K562 (cell line): ENCODE measurements around the gene SULT2B1. TPM values are rescaled to one million over a fixed set of nuclear protein-coding genes. Genes with fewer than 3 reads are reported as not detected.

ENCODE experiments used
- COPS2 ChIP-seq: fragments of 450-650 bp; conservative IDR thresholded peaks from 2 replicates; pipeline ENCODE4 v1.6.1; 2016; ENCODE audit warnings: mild to moderate bottlenecking, moderate library complexity
- ESRRB ChIP-seq: fragments of 250-450 bp; sonication (Bioruptor Pico); IDR thresholded peaks from 2 replicates; pipeline ENCODE4 v1.5.0; 2020; ENCODE audit warnings: mild to moderate bottlenecking, moderate library complexity, borderline replicate concordance
- HMGN3 ChIP-seq: IDR thresholded peaks from 2 replicates; pipeline ENCODE4 v1.6.1; 2011; ENCODE audit warnings: borderline replicate concordance, low read depth, mild to moderate bottlenecking, mixed read lengths, low read length; ENCODE audit not compliant: insufficient read length; ENCODE audit errors: extremely low read depth
- MAFG ChIP-seq: fragments of 450-650 bp; conservative IDR thresholded peaks from 2 replicates; pipeline ENCODE4 v1.6.1; 2016; ENCODE audit warnings: missing genetic modification characterization, missing compliant biosample characterization
- NFE2 ChIP-seq: IDR thresholded peaks from 2 replicates; pipeline ENCODE4 v1.6.1; 2014; ENCODE audit warnings: antibody characterized with exemption, low read depth
- NR2C1 ChIP-seq, 2 experiments: fragments of 450-650 bp; IDR thresholded peaks; 2 replicates each; pipeline ENCODE4 v1.6.1; 2017; ENCODE audit warnings: mild to moderate bottlenecking in 2 of 2, antibody characterized with exemption in 1 of 2, inconsistent platforms in 1 of 2, missing compliant biosample characterization in 1 of 2, missing genetic modification characterization in 1 of 2
- PTRF ChIP-seq: fragments of 450-650 bp; IDR thresholded peaks from 2 replicates; pipeline ENCODE4 v1.6.1; 2016; ENCODE audit warnings: mild to moderate bottlenecking, missing genetic modification characterization, missing compliant biosample characterization
- RAD51 ChIP-seq: fragments of 450-650 bp; IDR thresholded peaks from 2 replicates; pipeline ENCODE4 v1.7.1; 2016; ENCODE audit warnings: low read depth, mild to moderate bottlenecking, borderline replicate concordance
- RBBP5 ChIP-seq: fragments of 200-600 bp; sonication (generic); IDR thresholded peaks from 2 replicates; pipeline ENCODE4 v1.6.1; 2012; ENCODE audit warnings: borderline replicate concordance, mild to moderate bottlenecking, low read length, control low read depth, inconsistent platforms; ENCODE audit not compliant: insufficient read depth, poor library complexity, severe bottlenecking
- RCOR1 ChIP-seq, 2 experiments: IDR thresholded peaks; 2 replicates each; pipeline ENCODE4 v1.6.1; 2012; ENCODE audit warnings: low read depth in 2 of 2, low read length in 2 of 2, borderline replicate concordance in 1 of 2, improper control_type of control experiment in 1 of 2
- TAF9B ChIP-seq: fragments of 450-650 bp; IDR thresholded peaks from 2 replicates; pipeline ENCODE4 v1.6.1; 2018; ENCODE audit warnings: mild to moderate bottlenecking; ENCODE audit not compliant: partially characterized antibody
- TFAM ChIP-seq: fragments of 250-450 bp; sonication (Bioruptor Pico); conservative IDR thresholded peaks from 2 replicates; pipeline ENCODE4 v1.5.0; 2021; ENCODE audit warnings: mild to moderate bottlenecking, moderate library complexity
- YBX1 ChIP-seq: fragments of 450-650 bp; IDR thresholded peaks from 2 replicates; pipeline ENCODE4 v1.7.1; 2016; ENCODE audit warnings: mild to moderate bottlenecking
- ZC3H11A ChIP-seq: IDR thresholded peaks from 2 replicates; pipeline ENCODE4 v1.6.1; 2012; ENCODE audit warnings: low read depth, low read length, improper control_type of control experiment
- ZNF408 ChIP-seq: fragments of 250-450 bp; sonication (Bioruptor Pico); IDR thresholded peaks from 2 replicates; pipeline ENCODE4 v1.4.0; 2020; ENCODE audit warnings: low read depth, mild to moderate bottlenecking, moderate library complexity
- ZNF707 ChIP-seq: fragments of 250-450 bp; sonication (Bioruptor Pico); conservative IDR thresholded peaks from 2 replicates; pipeline ENCODE4 v1.8.0; 2022; ENCODE audit warnings: inconsistent platforms, mild to moderate bottlenecking, moderate library complexity
- polyA plus RNA-seq, 8 experiments: library from polyadenylated mRNA; depleted of rRNA in 4 of 8; stranded (reverse) in 5 of 8; unstranded in 3 of 8; fragments of >200 nt; fragmentation: Nextera tagmentation in 2 of 8; fragmentation: Illumina TruSeq in 1 of 8; extraction: Ambion mirVana in 2 of 8; extraction: Trizol in 1 of 8; gene quantifications; 2 replicates each; pipeline versions ENCODE4 v1.2.1 to v1.2.3, GENCODE V29; 2011 to 2014; ENCODE audit warnings: inconsistent platforms in 1 of 8, missing spikeins in 1 of 8
- total RNA-seq, 7 experiments: library from RNA; depleted of rRNA in 6 of 7; stranded (reverse); fragments of >200 nt in 6 of 7; fragmentation: Illumina TruSeq in 2 of 7; extraction: Trizol in 2 of 7; gene quantifications; 2 replicates each; pipeline versions ENCODE4 v1.2.1 to v1.2.3, GENCODE V29; 2011 to 2021; ENCODE audit warnings: low replicate concordance in 1 of 7
- TF ChIP-seq, protein P1 (sequence below), 2 experiments: IDR thresholded peaks; 2 replicates each; pipeline ENCODE4 v1.6.1; 2012; ENCODE audit warnings: improper control_type of control experiment in 2 of 2, low read depth in 2 of 2, low read length in 2 of 2, borderline replicate concordance in 1 of 2
- TF ChIP-seq, protein P2 (sequence below): fragments of 200-400 bp; formaldehyde crosslinking; IDR thresholded peaks from 2 replicates; pipeline ENCODE4 v1.6.1; 2017; ENCODE audit warnings: mild to moderate bottlenecking, low read depth, low read length, moderate library complexity
- TF ChIP-seq, protein P3 (sequence below): fragments of 450-650 bp; IDR thresholded peaks from 2 replicates; pipeline ENCODE4 v1.6.1; 2017; ENCODE audit warnings: mild to moderate bottlenecking, moderate library complexity

The SULT2B1 gene
- total and polyA plus RNA-seq, 9 of the 15 experiments (the other 6 are each of a cell fraction or from before 2014, with no cell fraction given) = 0.09 to 0.62 (median 0.22) TPM; not detected in 2

DNA sequence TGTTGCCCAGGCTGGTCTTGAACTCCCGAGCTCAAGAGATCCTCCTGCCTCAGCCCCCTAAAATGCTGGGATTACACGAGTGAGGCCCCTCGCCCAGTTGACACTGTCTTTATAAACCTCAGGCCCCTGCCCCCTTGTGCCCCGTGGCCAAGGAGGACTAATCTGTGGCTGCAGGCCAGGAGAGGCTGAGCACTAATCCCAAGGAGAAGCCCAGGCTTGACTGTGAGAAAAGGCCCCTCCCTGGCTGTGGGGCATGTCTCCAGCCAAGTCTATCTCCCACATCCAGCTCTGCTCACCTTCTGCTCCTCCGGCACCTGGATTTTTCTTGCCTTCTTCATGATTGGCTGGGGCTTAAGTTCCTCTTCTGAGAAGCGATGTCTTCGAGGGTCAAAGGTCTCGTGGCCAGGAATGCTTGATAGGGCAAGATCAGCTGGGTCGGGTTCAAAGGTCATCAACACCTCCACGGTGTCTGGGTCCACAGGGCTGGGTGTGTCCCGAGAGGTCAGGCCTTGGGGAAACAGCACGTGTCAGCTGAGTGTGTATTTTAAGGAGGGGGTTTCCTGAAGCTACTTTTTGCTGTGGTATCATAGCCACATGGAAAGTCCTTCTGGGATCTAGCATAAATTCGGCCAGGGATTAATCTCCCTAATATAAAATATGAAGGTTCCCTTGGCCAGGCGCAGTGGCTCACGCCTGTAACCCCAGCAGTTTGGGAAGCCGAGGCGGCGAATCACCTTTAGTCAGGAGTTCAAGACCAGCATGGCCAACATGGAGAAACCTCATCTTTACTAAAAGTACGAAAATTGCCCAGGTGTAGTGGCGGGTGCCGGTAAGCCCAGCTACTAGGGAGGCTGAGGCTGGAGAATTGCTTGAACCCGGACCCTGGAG lies 81.4 kb downstream of the SULT2B1 start (continued):
- TF ChIP-seq, protein P1, sequence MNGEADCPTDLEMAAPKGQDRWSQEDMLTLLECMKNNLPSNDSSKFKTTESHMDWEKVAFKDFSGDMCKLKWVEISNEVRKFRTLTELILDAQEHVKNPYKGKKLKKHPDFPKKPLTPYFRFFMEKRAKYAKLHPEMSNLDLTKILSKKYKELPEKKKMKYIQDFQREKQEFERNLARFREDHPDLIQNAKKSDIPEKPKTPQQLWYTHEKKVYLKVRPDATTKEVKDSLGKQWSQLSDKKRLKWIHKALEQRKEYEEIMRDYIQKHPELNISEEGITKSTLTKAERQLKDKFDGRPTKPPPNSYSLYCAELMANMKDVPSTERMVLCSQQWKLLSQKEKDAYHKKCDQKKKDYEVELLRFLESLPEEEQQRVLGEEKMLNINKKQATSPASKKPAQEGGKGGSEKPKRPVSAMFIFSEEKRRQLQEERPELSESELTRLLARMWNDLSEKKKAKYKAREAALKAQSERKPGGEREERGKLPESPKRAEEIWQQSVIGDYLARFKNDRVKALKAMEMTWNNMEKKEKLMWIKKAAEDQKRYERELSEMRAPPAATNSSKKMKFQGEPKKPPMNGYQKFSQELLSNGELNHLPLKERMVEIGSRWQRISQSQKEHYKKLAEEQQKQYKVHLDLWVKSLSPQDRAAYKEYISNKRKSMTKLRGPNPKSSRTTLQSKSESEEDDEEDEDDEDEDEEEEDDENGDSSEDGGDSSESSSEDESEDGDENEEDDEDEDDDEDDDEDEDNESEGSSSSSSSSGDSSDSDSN (IDR thresholded peaks at IDR 0.05; ENCODE audit: borderline replicate concordance in 1 of 2, low read depth in 2 of 2, low read length in 2 of 2) = no peak
- TF ChIP-seq, protein P2, sequence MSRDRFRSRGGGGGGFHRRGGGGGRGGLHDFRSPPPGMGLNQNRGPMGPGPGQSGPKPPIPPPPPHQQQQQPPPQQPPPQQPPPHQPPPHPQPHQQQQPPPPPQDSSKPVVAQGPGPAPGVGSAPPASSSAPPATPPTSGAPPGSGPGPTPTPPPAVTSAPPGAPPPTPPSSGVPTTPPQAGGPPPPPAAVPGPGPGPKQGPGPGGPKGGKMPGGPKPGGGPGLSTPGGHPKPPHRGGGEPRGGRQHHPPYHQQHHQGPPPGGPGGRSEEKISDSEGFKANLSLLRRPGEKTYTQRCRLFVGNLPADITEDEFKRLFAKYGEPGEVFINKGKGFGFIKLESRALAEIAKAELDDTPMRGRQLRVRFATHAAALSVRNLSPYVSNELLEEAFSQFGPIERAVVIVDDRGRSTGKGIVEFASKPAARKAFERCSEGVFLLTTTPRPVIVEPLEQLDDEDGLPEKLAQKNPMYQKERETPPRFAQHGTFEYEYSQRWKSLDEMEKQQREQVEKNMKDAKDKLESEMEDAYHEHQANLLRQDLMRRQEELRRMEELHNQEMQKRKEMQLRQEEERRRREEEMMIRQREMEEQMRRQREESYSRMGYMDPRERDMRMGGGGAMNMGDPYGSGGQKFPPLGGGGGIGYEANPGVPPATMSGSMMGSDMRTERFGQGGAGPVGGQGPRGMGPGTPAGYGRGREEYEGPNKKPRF = no peak
- TF ChIP-seq NFE2 (no peak), RCOR1 (IDR thresholded peaks at IDR 0.05; ENCODE audit: borderline replicate concordance in 1 of 2, low read depth in 2 of 2, low read length in 2 of 2) (peak; percentile 44 to 59; a peak in 2 of 4 replicates), ZNF408 (CRISPR knock-in tag) (no peak), TAF9B (no peak), RAD51 (no peak), HMGN3 (no peak), NR2C1 (IDR thresholded peaks at IDR 0.05) (peak; percentile 98), NR2C1 (tag; IDR thresholded peaks at IDR 0.05) (peak; percentile 98), YBX1 (no peak), RBBP5 (no peak), PTRF (peak; percentile 58; the same call in 1 of the 2 replicates), ZC3H11A (no peak), MAFG (tag) (no peak), COPS2 (no peak), TFAM (CRISPR knock-in tag) (no peak), ZNF707 (CRISPR knock-in tag) (no peak), ESRRB (CRISPR knock-in tag) (no peak)
- TF ChIP-seq, protein P3, sequence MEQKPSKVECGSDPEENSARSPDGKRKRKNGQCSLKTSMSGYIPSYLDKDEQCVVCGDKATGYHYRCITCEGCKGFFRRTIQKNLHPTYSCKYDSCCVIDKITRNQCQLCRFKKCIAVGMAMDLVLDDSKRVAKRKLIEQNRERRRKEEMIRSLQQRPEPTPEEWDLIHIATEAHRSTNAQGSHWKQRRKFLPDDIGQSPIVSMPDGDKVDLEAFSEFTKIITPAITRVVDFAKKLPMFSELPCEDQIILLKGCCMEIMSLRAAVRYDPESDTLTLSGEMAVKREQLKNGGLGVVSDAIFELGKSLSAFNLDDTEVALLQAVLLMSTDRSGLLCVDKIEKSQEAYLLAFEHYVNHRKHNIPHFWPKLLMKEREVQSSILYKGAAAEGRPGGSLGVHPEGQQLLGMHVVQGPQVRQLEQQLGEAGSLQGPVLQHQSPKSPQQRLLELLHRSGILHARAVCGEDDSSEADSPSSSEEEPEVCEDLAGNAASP = no peak
